PC-3 (cell line): ENCODE measurements around the gene MACROD2. TPM values are rescaled to one million over a fixed set of nuclear protein-coding genes. Genes with fewer than 3 reads are reported as not detected.

Source experiments
- ATAC-seq: fragments of 200-7000 bp; cut with Tn5 transposase; 2 replicates; pipeline ENCODE4 v1.9.1; 2020; ENCODE audit warnings: mild to moderate bottlenecking, moderate library complexity
- BruUV-seq: library from RNA; stranded (reverse); fragments of 400-500 nt; replicated peaks from 2 replicates; lab custom pipeline; 2021; lab: Mats Ljungman, UMichigan
- CTCF ChIA-PET: fragments of 300-600 bp; sonication (Branson Sonifier 250); formaldehyde crosslinking; loops from one replicate; lab custom pipeline; 2022; ENCODE audit warnings: antibody characterized with exemption; lab: Charles Lee
- POLR2A ChIA-PET: fragments of 300-600 bp; sonication (Branson Sonifier 250); formaldehyde crosslinking; loops from one replicate; lab custom pipeline; 2022; ENCODE audit warnings: antibody characterized with exemption; ENCODE audit not compliant: unreplicated experiment; lab: Charles Lee
- DNase-seq: peaks from one replicate; pipeline ENCODE4 v3.0.0-alpha.2; 2015
- H2AFZ ChIP-seq: fragments of 300-600 bp; sonication (generic); 2 replicates; pipeline ENCODE4 v1.6.0; 2016; ENCODE audit warnings: antibody characterized with exemption, low read length
- H3F3A ChIP-seq: fragments of 300-600 bp; sonication (generic); one replicate; pipeline ENCODE4 v1.6.0; 2017; ENCODE audit warnings: antibody characterized with exemption, low read length, control low read depth, mild to moderate bottlenecking; ENCODE audit not compliant: unreplicated experiment
- H3K27ac ChIP-seq: fragments of 300-600 bp; sonication (generic); 2 replicates; pipeline ENCODE4 v1.5.1; 2016; ENCODE audit warnings: mild to moderate bottlenecking, low read length
- H3K27me3 ChIP-seq: fragments of 300-600 bp; sonication (generic); 2 replicates; pipeline ENCODE4 v1.6.1; 2016; ENCODE audit warnings: low read length, mixed read lengths
- H3K36me3 ChIP-seq: fragments of 300-600 bp; sonication (generic); 2 replicates; pipeline ENCODE4 v1.6.1; 2016; ENCODE audit warnings: low read depth, mixed run types, low read length, mixed read lengths
- H3K4me1 ChIP-seq: fragments of 300-600 bp; sonication (generic); 2 replicates; pipeline ENCODE4 v1.5.1; 2016; ENCODE audit warnings: low read length; ENCODE audit not compliant: insufficient read depth
- H3K4me2 ChIP-seq: fragments of 300-600 bp; sonication (generic); 2 replicates; pipeline ENCODE4 v1.6.0; 2016; ENCODE audit warnings: low read length
- H3K4me3 ChIP-seq: fragments of 300-600 bp; sonication (generic); 2 replicates; pipeline ENCODE4 v1.5.1; 2016; ENCODE audit warnings: mild to moderate bottlenecking, low read length, mixed read lengths
- H3K79me2 ChIP-seq: fragments of 300-600 bp; sonication (generic); 2 replicates; pipeline ENCODE4 v1.6.1; 2017; ENCODE audit warnings: low read length, mixed read lengths
- H3K9ac ChIP-seq: fragments of 300-600 bp; sonication (generic); 2 replicates; pipeline ENCODE4 v1.6.0; 2016; ENCODE audit warnings: mild to moderate bottlenecking, low read length
- H3K9me2 ChIP-seq: fragments of 300-600 bp; sonication (generic); replicated peaks from 2 replicates; pipeline ENCODE4 v1.6.1; 2016; ENCODE audit warnings: mixed run types, low read length, mixed read lengths
- H3K9me3 ChIP-seq: fragments of 300-600 bp; sonication (generic); 2 replicates; pipeline ENCODE4 v1.6.1; 2016; ENCODE audit warnings: low read length, mixed read lengths
- H4K20me1 ChIP-seq: fragments of 300-600 bp; sonication (generic); 2 replicates; pipeline ENCODE4 v1.6.1; 2016; ENCODE audit warnings: low read length, mixed read lengths
- EZH2 ChIP-seq: fragments of 300-600 bp; sonication (generic); IDR thresholded peaks from one replicate; pipeline ENCODE4 v1.6.1; 2017; ENCODE audit warnings: antibody characterized with exemption, mild to moderate bottlenecking, low read length; ENCODE audit not compliant: unreplicated experiment
- EZH2phosphoT487 ChIP-seq: fragments of 300-600 bp; sonication (generic); IDR thresholded peaks from 2 replicates; pipeline ENCODE4 v1.6.1; 2018; ENCODE audit warnings: mild to moderate bottlenecking, antibody characterized with exemption, low read length, borderline replicate concordance
- intact Hi-C: fragments of 100-400 bp; cut with micrococcal nuclease; formaldehyde crosslinking; loops from 2 replicates; pipeline ENCODE4 v1.9.0; 2023
- total RNA-seq: library from RNA; depleted of rRNA; stranded (reverse); fragments of >200 nt; gene quantifications from 2 replicates; pipeline ENCODE4 v1.2.3, GENCODE V29; 2014
- TF ChIP-seq, protein P1 (sequence below): fragments of 300-600 bp; sonication (generic); conservative IDR thresholded peaks from 2 replicates; pipeline ENCODE4 v1.5.1; 2017; ENCODE audit warnings: antibody characterized with exemption, low read depth, mild to moderate bottlenecking, low read length

The MACROD2 gene
- total RNA-seq, 1 experiment from 2014 or later: 3.1 TPM

DNA sequence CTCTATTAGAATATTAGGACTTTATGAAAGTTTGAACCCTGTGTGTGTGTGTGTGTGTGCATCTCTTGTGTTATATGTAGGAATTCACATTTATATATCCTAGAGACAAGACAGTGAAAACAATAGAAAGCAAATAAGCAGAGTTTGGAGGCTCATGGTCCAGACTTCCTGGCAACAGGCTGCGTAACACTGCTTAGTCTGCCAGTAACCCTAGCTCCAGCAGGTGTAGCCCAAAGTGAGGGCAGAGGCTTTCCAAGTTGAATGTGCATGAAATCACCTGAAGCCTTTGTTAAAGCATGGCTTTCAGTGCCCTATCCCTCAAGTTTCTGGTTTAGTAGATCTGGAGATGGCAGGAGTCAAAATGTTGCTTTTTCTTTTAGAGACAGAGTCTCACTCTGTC is 2008.0 kb downstream of the MACROD2 start:
- TF ChIP-seq, protein P1, sequence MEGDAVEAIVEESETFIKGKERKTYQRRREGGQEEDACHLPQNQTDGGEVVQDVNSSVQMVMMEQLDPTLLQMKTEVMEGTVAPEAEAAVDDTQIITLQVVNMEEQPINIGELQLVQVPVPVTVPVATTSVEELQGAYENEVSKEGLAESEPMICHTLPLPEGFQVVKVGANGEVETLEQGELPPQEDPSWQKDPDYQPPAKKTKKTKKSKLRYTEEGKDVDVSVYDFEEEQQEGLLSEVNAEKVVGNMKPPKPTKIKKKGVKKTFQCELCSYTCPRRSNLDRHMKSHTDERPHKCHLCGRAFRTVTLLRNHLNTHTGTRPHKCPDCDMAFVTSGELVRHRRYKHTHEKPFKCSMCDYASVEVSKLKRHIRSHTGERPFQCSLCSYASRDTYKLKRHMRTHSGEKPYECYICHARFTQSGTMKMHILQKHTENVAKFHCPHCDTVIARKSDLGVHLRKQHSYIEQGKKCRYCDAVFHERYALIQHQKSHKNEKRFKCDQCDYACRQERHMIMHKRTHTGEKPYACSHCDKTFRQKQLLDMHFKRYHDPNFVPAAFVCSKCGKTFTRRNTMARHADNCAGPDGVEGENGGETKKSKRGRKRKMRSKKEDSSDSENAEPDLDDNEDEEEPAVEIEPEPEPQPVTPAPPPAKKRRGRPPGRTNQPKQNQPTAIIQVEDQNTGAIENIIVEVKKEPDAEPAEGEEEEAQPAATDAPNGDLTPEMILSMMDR: no peak
- ChIA-PET POLR2A (no interaction called here), CTCF (interaction anchor here (0.6 kb wide), 1 partner anchor 454 kb away, joined by 3 read pairs; no protein-coding TSS in a partner anchor)
- BruUV-seq: no TSS peak
- no peaks in the 10 kb centered on the region for H4K20me1 ChIP-seq
- no peaks in the 10 kb centered on the region for H3K9me2 ChIP-seq
- H3K27me3 ChIP-seq: no peaks in the 10 kb centered on the region
- H3F3A ChIP-seq: no peaks in the 10 kb centered on the region
- H2AFZ ChIP-seq: no peak overlapping the region
- no peak for ATAC-seq
- H3K27ac ChIP-seq: no peak overlapping the region
- no peak for DNase-seq
- H3K4me3 ChIP-seq: no peak overlapping the region
- H3K9me3 ChIP-seq: peaks cover under 1% of the 10 kb centered on the region; the same call in 1 of the 2 replicates
- H3K79me2 ChIP-seq: no peaks in the 10 kb centered on the region
- intact Hi-C loops: no loop called here
- no peak overlapping the region for H3K4me2 ChIP-seq
- peaks cover 13% of the 10 kb centered on the region; the same call in 1 of the 2 replicates for H3K4me1 ChIP-seq
- H3K36me3 ChIP-seq: no peaks in the 10 kb centered on the region
- H3K9ac ChIP-seq: no peak overlapping the region

- BruUV-seq: no TSS peak
- intact Hi-C loops: no loop called here
- no peaks in the 10 kb centered on the region for H3F3A ChIP-seq
- no peaks in the 10 kb centered on the region for H3K9me2 ChIP-seq
- ChIA-PET CTCF (no interaction called here), POLR2A (no interaction called here)
- no peak overlapping the region for H3K27ac ChIP-seq
- no peak overlapping the region for H2AFZ ChIP-seq
- DNase-seq (no peak), ATAC-seq (no peak)
- no peaks in the 10 kb centered on the region for H3K9me3 ChIP-seq
- no peaks in the 10 kb centered on the region for H3K27me3 ChIP-seq
- H3K4me3 ChIP-seq: no peak overlapping the region
- peaks cover 14% of the 10 kb centered on the region; the same call in 1 of the 2 replicates for H3K4me1 ChIP-seq
- no peaks in the 10 kb centered on the region for H4K20me1 ChIP-seq
- H3K4me2 ChIP-seq: no peak overlapping the region
- TF ChIP-seq EZH2 (no peak), EZH2phosphoT487 (no peak)
- TF ChIP-seq, protein P1: no peak
- no peak overlapping the region for H3K9ac ChIP-seq
- no peaks in the 10 kb centered on the region for H3K79me2 ChIP-seq
- no peaks in the 10 kb centered on the region for H3K36me3 ChIP-seq
Observed at GRCh38 chr20:16004108-16004854, 2009.0 kb downstream of the MACROD2 start.
